BLaER1 (cell line): ENCODE data around the gene BSND.

ENCODE experiments used
- H3K27ac ChIP-seq: shearing (Covaris generic); formaldehyde crosslinking; 2 replicates; pipeline ENCODE4 v1.8.1; 2022
- H3K27me3 ChIP-seq: shearing (Covaris generic); formaldehyde crosslinking; 2 replicates; pipeline ENCODE4 v1.8.1; 2022
- H3K36me3 ChIP-seq: shearing (Covaris generic); formaldehyde crosslinking; 2 replicates; pipeline ENCODE4 v1.8.1; 2022
- H3K4me1 ChIP-seq: shearing (Covaris generic); formaldehyde crosslinking; 2 replicates; pipeline ENCODE4 v1.8.1; 2022
- H3K4me2 ChIP-seq: shearing (Covaris generic); formaldehyde crosslinking; 2 replicates; pipeline ENCODE4 v1.8.1; 2022
- H3K4me3 ChIP-seq: shearing (Covaris generic); formaldehyde crosslinking; 2 replicates; pipeline ENCODE4 v1.8.1; 2022
- H3K9ac ChIP-seq: shearing (Covaris generic); formaldehyde crosslinking; 2 replicates; pipeline ENCODE4 v1.8.1; 2022
- H3K9me3 ChIP-seq: shearing (Covaris generic); formaldehyde crosslinking; 2 replicates; pipeline ENCODE4 v1.8.1; 2022
- H4K20me1 ChIP-seq: shearing (Covaris generic); formaldehyde crosslinking; 2 replicates; pipeline ENCODE4 v1.8.1; 2022
- Cebpa-rat ChIP-seq: shearing (Covaris generic); IDR thresholded peaks from 2 replicates; pipeline ENCODE4 v1.8.1; 2022

Gene BSND

DNA sequence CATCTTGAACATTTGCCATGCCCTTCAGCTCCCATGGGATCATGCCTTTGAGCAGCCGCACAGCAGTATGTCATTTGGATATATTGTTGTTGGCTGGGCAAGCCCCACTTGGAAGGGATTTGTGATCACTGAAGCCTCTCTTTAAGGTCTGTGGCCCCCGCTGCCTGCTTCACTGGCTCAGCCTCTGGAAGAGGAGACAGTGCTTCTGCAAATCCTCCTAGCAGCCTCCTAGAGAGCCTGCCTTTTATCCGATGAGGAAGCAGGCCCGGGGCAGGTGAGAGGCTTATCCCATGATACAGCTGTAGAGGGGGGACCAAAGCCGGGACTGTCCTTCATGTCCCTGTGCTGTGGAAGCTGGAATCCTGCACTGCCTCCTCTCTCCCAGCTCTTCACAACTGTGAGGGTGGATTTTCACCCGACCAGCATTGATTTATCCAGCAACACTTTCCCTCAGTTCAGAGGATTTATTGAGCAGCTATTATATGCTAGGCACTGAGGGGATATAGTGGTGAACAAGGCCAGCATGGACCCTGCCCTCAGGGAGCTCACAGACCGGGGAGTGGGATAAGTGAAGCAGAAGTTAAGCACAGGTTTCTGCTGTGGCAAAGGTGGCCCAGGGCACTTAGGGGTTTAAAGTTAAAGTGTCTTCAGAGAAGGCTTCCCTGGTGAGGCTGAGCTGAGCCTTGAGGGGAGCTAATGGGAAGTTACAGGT is 14.4 kb upstream of the BSND start:
- H3K4me1 ChIP-seq: no peaks in the 10 kb centered on the region
- H3K4me2 ChIP-seq: no peak overlapping the region
- H3K27me3 ChIP-seq: peaks cover 20% of the 10 kb centered on the region
- no peak overlapping the region for H3K4me3 ChIP-seq
- H3K9ac ChIP-seq: no peak overlapping the region
- no peak for TF ChIP-seq Cebpa-rat
- H3K36me3 ChIP-seq: no peaks in the 10 kb centered on the region
- no peaks in the 10 kb centered on the region for H4K20me1 ChIP-seq
- H3K9me3 ChIP-seq: no peaks in the 10 kb centered on the region
- no peak overlapping the region for H3K27ac ChIP-seq

DNA sequence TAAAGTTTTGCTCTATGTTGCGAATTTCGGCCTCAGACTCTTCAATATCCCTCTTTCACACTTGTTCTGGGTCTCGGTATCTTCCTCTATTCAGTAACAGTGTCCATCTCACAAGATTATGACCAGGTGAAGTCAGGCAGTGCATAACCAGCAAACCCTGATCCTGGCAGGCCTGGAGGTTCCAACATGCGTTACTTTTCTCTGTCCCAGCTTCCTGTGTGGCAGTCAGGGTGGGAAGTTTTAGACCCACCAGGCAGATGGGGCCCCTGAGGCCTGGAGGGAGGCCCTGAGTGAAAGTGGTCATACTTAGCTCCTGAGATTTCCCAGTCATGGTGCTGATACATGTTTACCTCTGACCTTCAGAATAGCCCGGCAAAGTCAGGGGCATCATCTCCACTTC is 13.2 kb upstream of the BSND start:
- Histone ChIP-seq H3K4me2 (no peak overlapping the region), H3K27ac (no peak overlapping the region), H3K4me3 (no peak overlapping the region), H3K27me3 (peaks cover 12% of the 10 kb centered on the region; the same call in 1 of the 2 replicates), H3K9me3 (no peaks in the 10 kb centered on the region), H3K9ac (no peak overlapping the region), H4K20me1 (no peaks in the 10 kb centered on the region), H3K36me3 (no peaks in the 10 kb centered on the region), H3K4me1 (no peaks in the 10 kb centered on the region)
- no peak for TF ChIP-seq Cebpa-rat

DNA sequence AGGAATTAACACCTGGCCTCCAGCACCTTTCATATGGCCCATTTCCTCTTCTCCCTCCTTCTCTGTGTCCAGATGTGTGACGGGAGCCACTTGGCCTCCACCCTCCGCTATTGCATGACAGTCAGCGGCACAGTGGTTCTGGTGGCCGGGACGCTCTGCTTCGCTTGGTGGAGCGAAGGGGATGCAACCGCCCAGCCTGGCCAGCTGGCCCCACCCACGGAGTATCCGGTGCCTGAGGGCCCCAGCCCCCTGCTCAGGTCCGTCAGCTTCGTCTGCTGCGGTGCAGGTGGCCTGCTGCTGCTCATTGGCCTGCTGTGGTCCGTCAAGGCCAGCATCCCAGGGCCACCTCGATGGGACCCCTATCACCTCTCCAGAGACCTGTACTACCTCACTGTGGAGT is 12.7 kb upstream of the BSND start:
- TF ChIP-seq Cebpa-rat: no peak
- Histone ChIP-seq H3K27ac (no peak overlapping the region), H3K4me2 (no peak overlapping the region), H3K4me3 (no peak overlapping the region), H3K9me3 (no peaks in the 10 kb centered on the region), H3K36me3 (no peaks in the 10 kb centered on the region), H3K9ac (no peak overlapping the region), H4K20me1 (no peaks in the 10 kb centered on the region), H3K27me3 (peaks cover 7% of the 10 kb centered on the region; the same call in 1 of the 2 replicates), H3K4me1 (no peaks in the 10 kb centered on the region)

DNA sequence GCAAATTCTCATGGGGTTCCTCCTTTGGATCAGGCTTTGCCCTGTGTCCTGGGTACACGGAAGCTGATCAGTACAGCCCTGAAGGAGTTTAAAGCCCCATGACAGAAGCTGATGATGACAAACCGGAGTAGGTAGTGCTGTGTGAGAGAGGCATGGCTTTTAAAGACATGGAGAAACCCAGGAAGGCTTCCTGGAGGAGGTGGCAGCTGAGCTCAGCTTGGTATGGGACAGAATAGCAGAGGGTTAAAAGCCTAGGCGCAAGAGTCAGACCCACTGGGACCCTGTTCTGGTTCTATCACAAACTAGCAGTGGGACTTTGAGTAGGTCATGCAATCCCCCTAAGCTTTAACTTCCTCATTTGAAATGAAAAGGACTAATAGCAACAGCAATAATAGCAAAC is 12.2 kb upstream of the BSND start:
- H4K20me1 ChIP-seq: no peaks in the 10 kb centered on the region
- no peak overlapping the region for H3K4me2 ChIP-seq
- TF ChIP-seq Cebpa-rat: no peak
- no peak overlapping the region for H3K9ac ChIP-seq
- no peaks in the 10 kb centered on the region for H3K4me1 ChIP-seq
- H3K27me3 ChIP-seq: peaks cover 2% of the 10 kb centered on the region; the same call in 1 of the 2 replicates
- H3K4me3 ChIP-seq: no peak overlapping the region
- no peak overlapping the region for H3K27ac ChIP-seq
- no peaks in the 10 kb centered on the region for H3K36me3 ChIP-seq
- no peaks in the 10 kb centered on the region for H3K9me3 ChIP-seq

DNA sequence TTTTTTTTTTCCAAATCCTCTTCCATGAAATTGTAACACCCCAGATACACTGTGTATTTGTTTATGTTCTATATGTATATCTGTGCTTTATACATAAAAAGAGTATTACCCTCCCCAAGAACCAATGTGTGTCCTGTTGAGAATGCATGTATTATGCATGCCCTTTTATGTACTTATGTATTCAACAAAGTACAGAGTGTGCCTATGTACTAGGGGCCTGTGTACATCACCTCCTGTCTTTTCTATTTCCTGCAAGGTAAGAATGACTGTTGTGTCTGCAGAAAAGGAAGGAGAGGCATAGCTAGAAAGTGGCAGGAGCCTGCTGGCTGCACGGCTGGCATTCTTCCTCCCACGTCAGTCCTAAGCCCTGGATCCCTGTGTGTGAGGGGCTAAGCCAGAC is 11.3 kb upstream of the BSND start:
- H3K27ac ChIP-seq: no peak overlapping the region

DNA sequence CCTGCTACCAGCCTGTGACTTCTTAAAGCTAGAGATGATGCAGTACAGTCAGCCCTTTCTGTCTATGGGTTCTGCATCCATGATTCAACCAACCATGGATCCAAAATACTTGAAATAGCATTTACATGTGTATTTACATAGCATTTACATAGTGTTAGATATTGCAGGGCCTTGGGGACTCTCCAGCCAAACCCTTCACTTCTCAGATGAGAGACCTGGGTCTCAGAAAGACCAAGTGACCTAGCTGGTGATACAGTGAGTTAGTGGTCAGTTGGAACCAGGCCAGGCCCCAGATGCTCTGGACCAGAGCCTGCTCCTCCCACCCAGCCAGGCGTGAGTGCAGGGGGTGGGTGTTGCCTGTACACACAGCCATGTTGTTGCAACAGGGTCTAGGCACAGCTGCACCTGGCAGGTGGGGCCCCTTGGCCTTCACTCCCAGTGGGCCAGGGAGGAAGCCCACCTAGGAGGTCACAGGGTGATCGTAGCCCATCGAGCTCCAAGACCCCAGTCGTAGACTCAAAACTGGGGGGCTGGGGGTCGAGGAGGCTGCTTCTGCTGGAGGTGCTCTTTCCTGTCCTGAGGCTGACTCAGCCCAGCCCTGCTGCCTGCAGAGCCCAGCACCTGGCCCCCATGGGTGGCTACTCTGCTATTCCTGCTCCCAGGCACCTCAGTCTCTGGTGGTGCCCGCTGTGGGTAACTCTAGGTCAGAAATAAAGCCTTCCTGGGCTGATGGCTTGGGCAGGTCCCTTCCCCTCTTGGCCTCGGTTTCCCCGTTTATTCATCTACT is 10.6 kb upstream of the BSND start:
- no peaks in the 10 kb centered on the region for H3K36me3 ChIP-seq
- no peaks in the 10 kb centered on the region for H3K9me3 ChIP-seq
- no peak overlapping the region for H3K4me2 ChIP-seq
- H3K9ac ChIP-seq: no peak overlapping the region
- no peak overlapping the region for H3K27ac ChIP-seq
- H4K20me1 ChIP-seq: no peaks in the 10 kb centered on the region
- TF ChIP-seq Cebpa-rat: no peak
- no peak overlapping the region for H3K4me3 ChIP-seq
- no peaks in the 10 kb centered on the region for H3K4me1 ChIP-seq
- H3K27me3 ChIP-seq: no peaks in the 10 kb centered on the region

More for the DNA sequence above, 11.3 kb upstream of the BSND start:
- H3K27me3 ChIP-seq: no peaks in the 10 kb centered on the region
- TF ChIP-seq Cebpa-rat: no peak
- no peaks in the 10 kb centered on the region for H3K9me3 ChIP-seq
- H4K20me1 ChIP-seq: no peaks in the 10 kb centered on the region
- no peaks in the 10 kb centered on the region for H3K36me3 ChIP-seq
- H3K9ac ChIP-seq: no peak overlapping the region
- no peak overlapping the region for H3K4me3 ChIP-seq
- no peaks in the 10 kb centered on the region for H3K4me1 ChIP-seq
- no peak overlapping the region for H3K4me2 ChIP-seq

DNA sequence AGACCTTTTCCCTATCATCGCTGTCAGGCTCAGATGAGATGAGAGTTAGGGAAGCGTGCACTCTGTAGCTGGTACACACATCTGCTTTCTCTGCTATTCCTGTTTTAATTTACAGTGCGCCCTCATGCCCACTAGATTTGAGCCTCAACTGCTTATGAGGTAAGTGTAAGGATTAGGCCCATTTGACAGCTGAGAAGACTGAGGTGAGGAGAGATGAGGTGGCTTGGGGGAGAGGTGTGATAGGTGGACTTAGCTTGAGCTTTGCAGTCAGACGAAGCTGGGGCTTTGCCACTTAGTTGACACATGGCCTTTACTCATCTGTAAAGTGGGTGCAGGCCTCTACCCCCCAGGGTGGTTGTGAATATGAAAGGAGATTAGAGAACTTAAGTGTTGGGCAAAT is 9.8 kb upstream of the BSND start:
- no peak overlapping the region for H3K4me2 ChIP-seq
- H3K9me3 ChIP-seq: no peaks in the 10 kb centered on the region
- no peaks in the 10 kb centered on the region for H4K20me1 ChIP-seq
- H3K27me3 ChIP-seq: no peaks in the 10 kb centered on the region
- H3K9ac ChIP-seq: no peak overlapping the region
- H3K4me3 ChIP-seq: no peak overlapping the region
- H3K4me1 ChIP-seq: no peaks in the 10 kb centered on the region
- no peaks in the 10 kb centered on the region for H3K36me3 ChIP-seq
- no peak overlapping the region for H3K27ac ChIP-seq
- no peak for TF ChIP-seq Cebpa-rat

DNA sequence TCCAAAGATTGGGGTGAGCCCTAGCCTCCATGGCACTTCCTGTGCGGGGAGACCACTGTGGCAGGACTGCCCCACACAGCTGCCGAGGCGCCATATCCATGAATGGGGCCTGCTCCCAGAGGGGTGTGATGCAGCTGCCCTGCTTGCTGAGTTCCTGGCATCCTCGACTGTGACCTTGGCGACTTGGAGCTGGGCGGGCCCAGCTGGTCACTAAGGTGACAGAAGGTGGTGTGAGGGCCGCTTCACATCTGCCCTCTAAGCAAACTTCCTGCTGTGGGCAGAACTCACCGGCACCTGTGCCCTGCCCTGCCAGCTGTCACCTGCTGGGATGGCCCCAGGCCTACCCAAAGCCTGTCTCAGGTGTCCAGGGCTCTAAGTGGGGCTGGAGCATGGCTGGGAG is 9.3 kb upstream of the BSND start:
- Histone ChIP-seq H3K27ac (no peak overlapping the region), H3K36me3 (no peaks in the 10 kb centered on the region)

DNA sequence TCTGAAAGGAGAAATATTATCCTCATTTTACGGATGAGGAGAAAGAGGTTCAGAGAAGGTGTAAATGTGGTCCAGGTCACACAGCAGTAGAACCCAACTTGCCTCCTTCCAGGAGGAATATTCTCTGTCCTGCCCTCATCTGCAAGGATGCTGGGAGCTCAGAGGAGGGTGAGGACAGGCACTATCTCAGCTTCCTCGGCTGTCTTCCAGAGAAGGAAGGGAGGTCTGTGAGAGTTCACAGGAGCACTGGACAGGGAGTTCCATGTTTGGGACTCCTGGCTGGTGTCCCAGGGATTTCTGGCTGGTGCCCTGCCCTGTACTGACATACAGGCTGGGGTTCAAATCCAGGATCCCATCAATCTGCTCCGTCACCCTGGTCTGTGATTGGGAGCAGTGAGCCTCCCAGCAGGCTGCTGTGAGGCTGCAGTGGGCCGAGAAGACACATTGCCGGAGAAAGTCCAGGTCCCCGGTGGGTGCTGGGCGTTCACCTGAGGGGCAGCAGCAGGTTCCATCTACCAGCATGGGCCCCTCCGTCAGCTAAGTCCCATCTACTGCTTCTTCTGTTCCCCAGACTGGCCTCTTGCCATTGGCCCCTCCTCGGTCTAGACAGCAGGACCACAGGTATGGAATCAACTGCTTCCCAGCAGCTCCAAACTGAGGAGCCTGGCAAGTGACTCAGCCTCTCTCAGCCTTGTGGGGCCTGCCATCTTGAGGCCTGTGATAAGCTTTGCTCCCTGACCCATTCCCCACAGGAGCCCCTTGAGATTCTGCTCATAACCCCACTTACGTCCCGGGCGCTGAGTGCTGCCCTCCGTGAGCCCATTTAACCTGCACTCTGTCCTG is 8.5 kb upstream of the BSND start:
- peaks cover 2% of the 10 kb centered on the region; the same call in 1 of the 2 replicates for H3K27me3 ChIP-seq
- H3K4me3 ChIP-seq: no peak overlapping the region
- no peak overlapping the region for H3K9ac ChIP-seq
- no peak overlapping the region for H3K4me2 ChIP-seq
- H3K4me1 ChIP-seq: no peaks in the 10 kb centered on the region
- no peak overlapping the region for H3K27ac ChIP-seq
- H3K9me3 ChIP-seq: no peaks in the 10 kb centered on the region
- H3K36me3 ChIP-seq: no peaks in the 10 kb centered on the region
- no peaks in the 10 kb centered on the region for H4K20me1 ChIP-seq
- no peak for TF ChIP-seq Cebpa-rat

More for the DNA sequence above, 9.3 kb upstream of the BSND start:
- no peak overlapping the region for H3K4me2 ChIP-seq
- H3K4me3 ChIP-seq: no peak overlapping the region
- H4K20me1 ChIP-seq: no peaks in the 10 kb centered on the region
- no peak overlapping the region for H3K9ac ChIP-seq
- H3K9me3 ChIP-seq: no peaks in the 10 kb centered on the region
- no peak for TF ChIP-seq Cebpa-rat
- H3K4me1 ChIP-seq: no peaks in the 10 kb centered on the region
- no peaks in the 10 kb centered on the region for H3K27me3 ChIP-seq
